Activated CD8-positive, alpha-beta T cell treated with anti-CD3 and anti-CD28 coated beads for 36 hours (primary cell): ENCODE data around the gene CCNC. TPM values are rescaled to one million over a fixed set of nuclear protein-coding genes. Genes with fewer than 3 reads are reported as not detected.
A peak's percentile ranks its signal among the peaks of the same experiment; 100 is the strongest.

ENCODE experiments used
- ATAC-seq: fragments of 200-7000 bp; cut with Tn5 transposase; one replicate; pipeline ENCODE4 v1.10.0; 2021; ENCODE audit warnings: mild to moderate bottlenecking, moderate library complexity
- CTCF ChIA-PET: fragments of 350-600 bp; sonication (Branson Sonifier 250); formaldehyde crosslinking; loops from one replicate; lab custom pipeline; 2021; ENCODE audit warnings: antibody characterized with exemption; lab: Charles Lee
- POLR2A ChIA-PET: fragments of 350-600 bp; sonication (Branson Sonifier 250); formaldehyde crosslinking; loops from one replicate; lab custom pipeline; 2021; ENCODE audit warnings: antibody characterized with exemption; lab: Charles Lee
- DNase-seq: peaks from one replicate; pipeline ENCODE4 v3.0.0-alpha.2; 2020
- H3K27ac Mint-ChIP-seq: one replicate; pipeline ENCODE4 v1.8.0; 2021; ENCODE audit warnings: mild to moderate bottlenecking, mixed read lengths
- H3K27me3 Mint-ChIP-seq: one replicate; pipeline ENCODE4 v1.8.0; 2021; ENCODE audit warnings: mixed read lengths
- H3K36me3 Mint-ChIP-seq: one replicate; pipeline ENCODE4 v1.8.0; 2021; ENCODE audit warnings: low read depth, mixed read lengths
- H3K4me1 Mint-ChIP-seq: one replicate; pipeline ENCODE4 v1.8.0; 2021; ENCODE audit warnings: low read depth, mixed read lengths
- H3K4me3 Mint-ChIP-seq: one replicate; pipeline ENCODE4 v1.8.0; 2021; ENCODE audit warnings: mild to moderate bottlenecking, moderate library complexity, mixed read lengths
- H3K9me3 Mint-ChIP-seq: one replicate; pipeline ENCODE4 v1.8.0; 2021; ENCODE audit warnings: mixed read lengths
- CTCF ChIP-seq: fragments of 200-600 bp; IDR thresholded peaks from one replicate; pipeline ENCODE4 v1.8.0; 2022; ENCODE audit warnings: antibody characterized with exemption, mild to moderate bottlenecking
- intact Hi-C: fragments of 100-400 bp; cut with micrococcal nuclease; formaldehyde crosslinking; loops from one replicate; pipeline ENCODE4 v1.10.0; 2022
- total RNA-seq, 2 experiments: library from RNA; stranded (reverse); gene quantifications; one replicate each; pipeline ENCODE4 v1.2.3, GENCODE V29; 2021

CCNC gene
- total RNA-seq, 2 experiments from 2014 or later: 72.3 to 75.4 TPM

- DNase-seq (no peak), ATAC-seq (no peak)
- ChIA-PET POLR2A (interaction anchor here (0.8 to 1.0 kb wide), 4 partner anchors 15 to 88 kb away, joined by 3 read pairs; partner anchors contain the start of gene CCNC), CTCF (interaction anchor here (0.7 to 1.7 kb wide), 5 partner anchors 12 to 88 kb away, joined by 3 to 7 read pairs (median 3); partner anchors contain the start of gene PNISR)
- Mint-ChIP-seq H3K9me3 (no peaks in the 10 kb centered on the region), H3K4me3 (peak overlapping the region; percentile 98), H3K27me3 (no peaks in the 10 kb centered on the region), H3K27ac (peak overlapping the region; percentile 49), H3K4me1 (peaks cover 32% of the 10 kb centered on the region), H3K36me3 (peaks cover 15% of the 10 kb centered on the region)
- intact Hi-C loops: no loop called here
- no peak for TF ChIP-seq CTCF
These were observed 54.4 kb downstream of the CCNC start for GRCh38 chr6:99514089-99514488.

- Mint-ChIP-seq H3K4me1 (peaks cover 32% of the 10 kb centered on the region), H3K4me3 (peak overlapping the region; percentile 27), H3K27me3 (no peaks in the 10 kb centered on the region), H3K9me3 (no peaks in the 10 kb centered on the region), H3K36me3 (peaks cover 25% of the 10 kb centered on the region), H3K27ac (peak overlapping the region; percentile 75)
- TF ChIP-seq CTCF: no peak
- DNase-seq: peak; percentile 41
- ATAC-seq: no peak
- intact Hi-C loops: no loop called here
- CTCF ChIA-PET: interaction anchor here (0.8 to 2.2 kb wide), 4 partner anchors 9 to 182 kb away, joined by 3 to 9 read pairs (median 4); no protein-coding TSS in a partner anchor
- POLR2A ChIA-PET: interaction anchor here (1.0 to 1.8 kb wide), 3 partner anchors 9 to 55 kb away, joined by 3 to 5 read pairs (median 4); no protein-coding TSS in a partner anchor
These were observed 56.4 kb downstream of the CCNC start for GRCh38 chr6:99512033-99512432.

GRCh38 chr6:99507648-99508047 is 60.8 kb downstream of the CCNC start:
- DNase-seq: no peak
- TF ChIP-seq CTCF: no peak
- H3K4me1 Mint-ChIP-seq: peaks cover 7% of the 10 kb centered on the region
- POLR2A ChIA-PET: no interaction called here
- no peaks in the 10 kb centered on the region for H3K9me3 Mint-ChIP-seq
- no peaks in the 10 kb centered on the region for H3K27me3 Mint-ChIP-seq
- no peak for ATAC-seq
- intact Hi-C loops: no loop called here
- H3K4me3 Mint-ChIP-seq: no peak overlapping the region
- CTCF ChIA-PET: no interaction called here
- H3K36me3 Mint-ChIP-seq: peaks cover 27% of the 10 kb centered on the region
- H3K27ac Mint-ChIP-seq: no peak overlapping the region

- no peaks in the 10 kb centered on the region for H3K9me3 Mint-ChIP-seq
- POLR2A ChIA-PET: no interaction called here
- DNase-seq (no peak), ATAC-seq (no peak)
- H3K27me3 Mint-ChIP-seq: no peaks in the 10 kb centered on the region
- intact Hi-C loops: no loop called here
- TF ChIP-seq CTCF: no peak
- H3K27ac Mint-ChIP-seq: no peak overlapping the region
- H3K4me3 Mint-ChIP-seq: no peak overlapping the region
- H3K36me3 Mint-ChIP-seq: peaks cover 34% of the 10 kb centered on the region
- CTCF ChIA-PET: interaction anchor here (1.1 kb wide), 1 partner anchor 100 kb away, joined by 3 read pairs; no protein-coding TSS in a partner anchor
- H3K4me1 Mint-ChIP-seq: no peaks in the 10 kb centered on the region
These were observed 66.7 kb downstream of the CCNC start for GRCh38 chr6:99501762-99502161.

- H3K9me3 Mint-ChIP-seq: no peaks in the 10 kb centered on the region
- no peaks in the 10 kb centered on the region for H3K4me1 Mint-ChIP-seq
- no peak overlapping the region for H3K4me3 Mint-ChIP-seq
- ChIA-PET CTCF (interaction anchor here (1.1 kb wide), 1 partner anchor 73 kb away, joined by 3 read pairs; no protein-coding TSS in a partner anchor), POLR2A (no interaction called here)
- ATAC-seq (no peak), DNase-seq (no peak)
- peaks cover 36% of the 10 kb centered on the region for H3K36me3 Mint-ChIP-seq
- no peak for TF ChIP-seq CTCF
- intact Hi-C loops: no loop called here
- H3K27ac Mint-ChIP-seq: peak overlapping the region; percentile 1
- no peaks in the 10 kb centered on the region for H3K27me3 Mint-ChIP-seq
These were observed 70.0 kb downstream of the CCNC start for GRCh38 chr6:99498421-99498820.
